HK-2 (cell line): ENCODE data around the gene AKNA.
A peak's percentile ranks its signal among the peaks of the same experiment; 100 is the strongest.

Experiments used
- DNase-seq: peaks from one replicate; pipeline ENCODE4 v3.0.0-alpha.2; 2018; ENCODE audit not compliant: unreplicated experiment

AKNA gene

DNA sequence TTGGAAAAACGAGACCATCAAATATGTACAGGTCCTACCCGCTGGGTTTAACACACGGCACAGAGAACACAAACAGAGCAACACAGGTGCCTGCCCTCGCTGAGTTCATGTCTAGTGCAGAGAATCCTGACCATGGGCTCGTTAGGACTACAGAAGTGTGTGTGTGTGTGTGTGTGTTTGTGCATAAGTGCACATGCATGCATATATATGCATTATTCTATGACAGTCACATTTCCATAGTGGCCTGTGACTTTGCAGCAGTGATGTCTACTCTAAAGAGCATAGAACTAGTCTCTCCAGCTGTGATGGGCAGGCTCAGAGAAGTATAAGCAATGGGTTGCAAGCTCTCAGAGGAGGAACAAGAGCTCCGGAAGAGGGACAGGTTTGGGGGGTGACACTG lies 30.4 kb downstream of the AKNA start:
- no peak for DNase-seq

DNA sequence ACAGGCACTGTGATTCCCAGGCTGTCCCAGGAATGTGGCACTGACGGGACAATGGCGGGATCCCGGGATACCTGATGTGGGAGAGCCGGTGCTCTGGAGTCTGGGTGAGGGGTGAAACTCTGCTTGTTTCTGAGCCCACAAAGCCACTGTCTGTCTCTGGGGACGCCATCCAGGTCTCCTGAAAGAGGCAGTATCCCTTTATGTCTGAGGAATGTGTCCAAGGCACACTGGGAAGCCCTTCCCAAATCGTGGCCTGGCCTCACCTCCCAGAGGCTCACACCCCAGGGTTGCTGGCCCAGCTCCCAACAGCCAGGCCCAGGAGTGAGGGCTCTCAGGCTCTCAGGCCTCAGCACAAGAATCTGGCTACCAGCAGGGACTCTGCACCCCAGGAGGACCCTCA lies 31.0 kb downstream of the AKNA start:
- DNase-seq, result no peak

DNA sequence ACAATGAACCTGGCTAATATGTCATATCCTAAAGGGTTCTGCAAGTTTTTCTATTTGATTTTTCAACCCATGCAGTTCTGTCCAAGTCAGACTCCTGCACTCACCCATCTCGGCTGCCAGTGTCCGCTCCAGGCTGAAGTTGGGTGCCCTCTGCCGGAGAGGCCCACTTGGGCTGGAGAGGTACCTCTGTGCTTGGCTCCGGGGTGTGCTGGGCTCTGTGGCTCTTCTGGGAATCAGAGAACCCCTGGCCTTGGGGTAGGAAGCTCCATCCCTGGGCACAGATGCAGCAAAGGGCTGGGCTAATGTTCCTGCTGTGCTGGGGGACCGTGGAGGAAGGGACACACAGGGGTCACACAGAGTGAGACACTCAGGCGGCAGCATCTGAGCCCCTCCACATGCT lies 32.0 kb downstream of the AKNA start:
- no peak for DNase-seq

DNA sequence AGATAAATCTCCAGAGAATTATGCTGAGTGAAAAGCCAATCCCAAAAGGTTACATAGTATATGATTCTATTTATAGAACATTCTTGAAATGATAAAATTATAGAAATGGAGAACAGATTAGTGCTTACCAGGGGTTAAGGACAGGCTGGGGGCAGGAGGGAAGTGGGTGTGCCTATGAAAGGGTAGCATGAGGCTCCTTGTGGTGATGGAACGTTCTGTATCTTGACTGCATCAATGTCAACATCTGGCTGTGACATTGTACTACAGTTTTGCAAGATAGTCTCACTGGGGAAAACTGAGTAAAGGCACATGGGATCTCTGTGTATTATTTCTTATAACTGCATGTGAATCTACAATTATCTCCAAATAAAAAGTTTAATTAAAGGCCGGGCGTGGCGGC lies 35.9 kb downstream of the AKNA start:
- DNase-seq, result no peak

DNA sequence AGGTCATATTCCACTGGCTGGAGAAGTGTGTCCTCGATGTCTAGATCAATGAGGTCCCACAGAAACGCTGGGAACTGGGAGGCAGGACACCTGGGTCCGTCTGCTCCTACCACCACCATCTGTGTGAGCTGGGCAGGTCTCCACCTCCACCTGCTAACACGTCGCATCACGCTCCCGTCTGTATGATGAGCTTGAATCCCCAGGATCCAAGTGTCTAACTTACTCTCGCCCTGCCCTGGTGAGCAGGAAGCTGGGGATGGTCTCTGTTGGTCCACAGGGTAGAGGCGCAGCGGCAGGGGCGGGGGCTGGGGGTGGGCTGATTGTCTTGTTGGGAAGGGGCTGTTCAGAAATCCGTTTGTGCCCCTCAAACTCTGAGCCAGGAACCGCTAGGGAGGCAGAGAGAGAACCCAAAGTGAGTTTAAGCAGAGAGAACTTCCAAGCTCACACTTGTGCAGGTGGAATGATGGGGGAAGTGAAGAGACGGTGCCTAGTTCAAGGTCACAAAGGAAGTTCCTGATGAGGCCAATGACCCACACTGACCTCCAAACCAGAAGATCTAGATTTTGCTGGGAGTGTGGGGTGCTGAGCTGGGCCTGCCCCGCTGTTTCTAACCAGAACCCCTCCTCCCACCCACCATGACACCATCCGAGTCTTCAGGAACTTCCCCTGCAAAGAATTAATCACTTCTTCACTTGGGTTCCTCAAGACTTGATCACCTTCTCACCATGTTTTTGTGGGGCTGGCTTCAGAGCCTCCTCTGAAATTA lies 37.0 kb downstream of the AKNA start:
- DNase-seq, result no peak

DNA sequence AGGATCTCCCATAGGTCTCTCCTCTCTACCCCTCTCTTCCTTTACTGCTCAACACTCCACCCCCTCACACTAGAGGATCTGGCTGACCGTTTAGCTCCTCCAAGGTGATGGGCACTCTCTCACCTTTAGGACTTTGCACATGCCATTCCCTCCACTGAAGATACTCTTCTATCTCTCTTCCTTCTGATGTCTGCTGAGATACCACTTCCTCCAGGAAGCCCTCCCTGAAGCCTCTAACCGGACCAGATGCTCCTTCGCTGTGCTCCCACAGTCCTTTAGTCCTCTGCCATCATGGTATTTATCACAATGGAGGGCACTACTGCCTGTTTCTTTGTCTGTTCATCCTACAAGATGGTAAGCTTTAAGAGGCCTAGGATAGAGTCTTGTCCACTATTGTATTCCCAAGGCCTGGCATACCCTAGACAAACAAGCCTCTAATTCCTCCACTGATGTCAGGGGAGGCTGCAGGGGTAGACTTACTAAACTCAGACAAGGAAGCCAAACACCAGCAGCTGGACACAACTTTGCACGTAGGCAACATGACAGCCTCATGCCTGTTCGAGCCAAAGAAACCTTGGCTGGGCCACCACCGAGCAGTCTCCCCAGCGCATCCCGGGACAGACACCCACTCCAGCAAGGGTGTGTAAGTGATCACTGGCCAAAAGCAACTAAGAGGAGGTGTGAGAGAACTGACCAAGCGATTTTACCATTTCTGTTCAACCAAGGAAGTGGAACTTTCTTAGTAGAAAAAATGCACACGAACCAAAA lies 37.9 kb downstream of the AKNA start:
- DNase-seq, result no peak

DNA sequence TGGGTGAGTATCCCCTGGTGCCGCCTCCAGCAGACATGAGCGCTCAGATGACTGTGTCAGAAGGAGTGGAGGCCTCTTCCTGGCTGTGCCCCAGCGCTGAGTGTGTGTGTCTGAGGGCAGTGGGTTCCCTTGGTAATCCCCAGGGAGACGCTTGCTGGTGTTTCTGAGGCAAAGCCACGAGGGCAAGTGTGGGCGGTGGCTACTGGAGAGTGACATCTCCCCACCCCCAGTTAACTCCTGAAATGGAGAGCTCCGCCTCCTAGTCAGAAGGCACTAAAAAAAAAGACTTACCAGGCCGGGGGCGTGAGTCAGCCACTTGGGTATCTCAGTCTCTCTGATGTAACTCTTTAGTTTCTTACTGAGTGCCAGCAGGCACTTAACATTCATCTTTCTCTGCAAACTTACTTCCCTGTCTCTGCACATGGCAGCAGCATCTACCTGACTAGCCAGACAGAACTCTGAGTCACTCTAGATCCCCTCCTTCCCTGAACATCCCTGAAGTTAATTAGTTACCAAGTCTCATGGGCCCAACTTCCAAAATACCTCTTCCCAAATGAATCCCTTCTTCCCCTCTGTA lies 38.8 kb downstream of the AKNA start:
- peak; percentile 98 for DNase-seq

DNA sequence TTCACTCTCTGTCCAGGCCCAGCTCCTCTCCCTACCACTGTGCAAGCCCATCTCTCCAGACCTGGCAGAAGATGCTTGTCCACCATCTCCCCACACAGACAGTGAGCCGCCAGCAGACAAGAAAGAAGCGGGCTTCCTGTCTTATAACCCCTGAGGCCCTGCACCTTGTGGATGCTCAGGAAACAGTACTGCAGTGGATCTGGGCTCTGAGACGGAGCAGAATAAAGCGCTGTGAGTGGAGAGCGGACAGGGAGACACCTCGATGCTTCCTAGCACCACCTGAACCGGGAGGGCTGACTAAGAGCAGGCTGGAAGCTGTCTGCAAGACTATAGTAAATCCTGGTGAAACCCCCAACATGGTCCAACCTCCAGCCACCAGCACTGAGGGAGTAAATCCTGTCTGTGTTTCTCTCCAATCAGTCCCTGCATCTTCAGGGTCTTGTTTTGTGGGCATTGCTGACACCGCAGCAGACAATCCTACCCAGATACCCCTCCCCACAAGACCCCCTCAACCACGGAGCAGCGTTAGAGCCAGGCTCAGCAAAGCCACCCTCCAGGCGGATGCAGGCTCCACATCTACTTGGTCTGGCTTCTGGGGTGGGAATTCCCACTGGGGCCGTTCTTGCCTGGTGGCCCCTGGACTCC lies 39.4 kb downstream of the AKNA start:
- DNase-seq, result no peak

DNA sequence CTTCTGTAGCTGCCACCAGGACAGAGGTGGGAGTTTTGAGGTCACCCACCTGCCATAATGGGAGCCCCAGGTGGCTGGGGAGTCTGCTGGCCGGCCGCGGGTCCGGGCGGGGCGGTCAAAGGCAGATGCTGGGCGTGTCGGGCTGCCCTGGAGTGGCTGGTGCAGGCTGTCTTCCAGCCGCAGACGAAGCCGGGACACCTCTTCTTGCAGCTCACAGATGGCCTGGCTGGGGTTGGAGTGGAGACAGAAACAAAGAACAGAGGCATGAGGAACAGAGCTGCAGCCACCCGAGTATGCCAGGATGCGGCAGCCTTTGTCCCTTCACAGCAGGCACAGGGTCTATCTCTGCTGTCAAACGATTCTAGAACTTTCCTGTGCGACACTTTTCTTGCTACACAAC lies 40.1 kb downstream of the AKNA start:
- DNase-seq, result no peak

DNA sequence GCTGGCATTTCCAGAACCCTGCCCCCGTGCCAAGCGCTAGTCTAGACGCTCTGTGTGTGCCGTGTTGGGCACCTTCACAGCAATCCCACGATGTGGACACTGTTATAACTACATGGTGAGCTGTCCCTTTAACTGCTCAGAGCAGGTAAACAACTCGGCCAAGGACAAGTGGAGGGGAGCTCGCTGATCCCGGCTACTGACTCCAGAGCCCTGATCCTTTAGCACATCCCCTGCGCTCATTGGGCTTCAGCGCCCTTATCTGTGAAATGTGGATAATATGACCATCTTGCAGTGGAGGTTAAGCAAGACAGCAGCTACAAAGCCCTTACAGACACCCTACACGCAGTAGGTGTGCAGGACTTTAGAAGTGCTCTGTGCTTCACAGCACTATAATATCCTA lies 41.6 kb downstream of the AKNA start:
- DNase-seq, result no peak

DNA sequence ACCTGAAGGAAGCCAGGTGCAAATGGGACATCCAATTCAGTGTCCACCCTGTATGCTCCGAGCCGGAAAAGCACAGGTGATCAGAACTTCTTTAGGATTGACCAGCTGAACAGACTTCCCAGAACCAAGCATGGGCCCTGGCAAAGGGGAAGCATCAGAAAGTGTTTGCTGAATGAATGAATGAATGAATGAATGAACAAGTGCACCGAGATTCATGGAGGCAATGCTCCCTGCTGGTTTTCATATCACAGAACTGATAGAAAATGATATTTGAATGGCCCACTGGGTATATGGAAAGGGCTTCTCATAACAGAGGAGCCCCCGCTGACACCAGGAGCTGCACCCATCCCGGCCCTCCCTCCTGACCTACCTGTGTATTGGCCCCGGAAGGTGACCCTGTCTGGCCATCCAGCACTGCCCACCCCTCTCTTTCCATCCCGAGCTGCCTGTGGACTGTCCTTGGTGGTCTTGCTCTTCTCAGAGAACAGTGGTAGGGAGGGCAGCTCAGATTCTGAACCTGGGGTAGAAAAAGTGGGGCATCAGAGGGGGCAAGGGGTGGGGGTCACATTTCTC lies 42.2 kb downstream of the AKNA start:
- no peak for DNase-seq

DNA sequence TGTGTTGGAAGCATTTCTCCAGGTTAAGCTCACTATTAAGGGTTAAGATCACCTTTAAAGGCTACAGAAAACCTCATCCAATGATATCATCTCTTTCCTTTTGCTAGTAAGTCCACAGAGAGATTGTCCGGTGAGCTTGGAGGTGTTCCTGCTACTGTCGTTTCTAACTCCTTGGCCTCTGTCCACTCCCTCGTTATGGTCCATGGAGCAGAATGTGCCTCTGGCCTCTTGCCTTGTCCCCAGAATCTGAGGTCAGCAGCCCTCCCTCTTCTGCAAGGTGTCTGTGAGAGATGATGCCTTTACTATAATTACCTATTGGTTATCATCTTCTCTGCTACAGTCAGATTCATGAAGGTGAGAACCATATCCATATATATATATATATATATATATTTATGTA lies 43.1 kb downstream of the AKNA start:
- no peak for DNase-seq

DNA sequence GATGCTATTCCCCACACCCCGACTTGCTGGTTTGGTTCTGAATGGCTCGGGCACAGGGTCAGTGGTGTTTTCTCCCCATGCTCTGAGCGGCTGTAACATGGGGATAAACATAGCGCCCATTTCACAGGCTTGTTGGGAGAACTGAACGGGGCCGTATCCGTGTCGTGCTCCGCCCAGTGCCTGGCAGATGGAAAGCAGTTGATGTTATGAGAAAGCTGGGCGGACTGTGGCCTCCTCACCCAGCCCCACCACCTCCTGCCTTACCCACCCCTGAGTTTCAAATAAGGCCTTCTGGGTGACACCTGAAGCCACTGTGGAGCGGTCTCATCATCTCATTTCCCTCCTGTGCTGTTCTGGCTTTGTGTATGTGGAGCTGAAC lies 43.6 kb downstream of the AKNA start:
- no peak for DNase-seq

DNA sequence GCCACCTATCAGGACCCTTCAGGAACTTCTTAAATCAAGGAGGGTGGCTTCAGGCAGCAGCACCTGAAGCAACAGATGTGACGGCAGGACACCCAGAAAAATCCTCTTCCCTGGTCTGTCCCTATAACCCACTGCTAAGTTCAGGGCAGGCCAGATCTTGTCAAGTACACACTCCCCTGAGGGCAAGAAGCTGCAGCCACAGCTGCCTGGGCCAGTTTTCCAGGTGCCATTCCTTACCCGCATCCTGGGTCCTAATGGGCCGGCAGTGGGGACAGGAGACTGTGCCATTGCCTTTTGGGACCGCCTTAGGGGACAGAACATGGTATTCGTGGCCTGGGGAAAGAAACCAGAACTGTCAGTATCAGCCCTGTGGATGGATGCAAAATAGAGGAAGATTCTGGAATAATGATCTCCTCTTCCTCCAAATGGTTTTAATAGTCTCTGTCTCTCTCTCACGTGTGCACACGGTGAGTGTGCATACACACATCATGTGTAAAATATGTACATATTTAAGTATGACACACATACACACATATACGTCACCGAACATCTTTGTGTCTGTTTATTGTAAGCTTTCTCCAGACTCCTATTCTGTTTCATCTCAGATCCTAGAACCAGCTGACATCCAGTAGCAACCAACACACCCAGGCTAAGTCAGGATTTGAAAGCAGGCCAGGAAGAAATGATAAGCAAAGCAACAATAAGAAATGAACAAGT lies 44.2 kb downstream of the AKNA start:
- no peak for DNase-seq

DNA sequence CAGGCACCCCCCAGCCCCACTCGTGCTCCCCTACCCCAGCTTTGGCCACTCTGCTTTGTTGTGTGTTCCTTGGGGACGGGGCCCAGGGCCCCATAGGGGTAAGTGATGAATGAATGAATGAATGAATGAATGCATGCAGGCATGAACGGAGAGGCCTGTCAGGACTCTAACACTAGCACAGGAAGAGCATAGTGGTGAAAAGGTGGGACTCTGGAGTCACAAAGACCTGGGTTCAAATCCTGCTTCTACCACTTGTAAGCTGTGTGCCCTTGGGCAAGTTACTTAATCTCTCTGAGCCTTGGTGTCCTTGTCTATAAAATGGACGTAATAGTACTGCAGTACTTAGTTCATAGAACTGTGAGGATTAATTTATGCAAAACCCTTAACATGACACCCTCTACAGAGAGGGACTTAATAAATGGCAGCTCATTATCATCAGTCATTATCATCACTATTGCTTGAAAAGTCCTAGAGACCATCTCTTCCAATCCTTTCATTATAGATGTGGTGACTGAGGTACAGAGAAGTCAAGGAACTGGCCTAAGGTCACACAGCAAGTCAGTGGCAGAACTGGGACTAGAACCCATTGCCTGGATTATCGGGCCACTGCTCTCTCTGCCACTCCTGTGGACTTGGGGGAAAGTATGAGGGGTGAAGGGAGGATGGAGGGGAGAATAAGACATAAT lies 44.9 kb downstream of the AKNA start:
- no peak for DNase-seq

DNA sequence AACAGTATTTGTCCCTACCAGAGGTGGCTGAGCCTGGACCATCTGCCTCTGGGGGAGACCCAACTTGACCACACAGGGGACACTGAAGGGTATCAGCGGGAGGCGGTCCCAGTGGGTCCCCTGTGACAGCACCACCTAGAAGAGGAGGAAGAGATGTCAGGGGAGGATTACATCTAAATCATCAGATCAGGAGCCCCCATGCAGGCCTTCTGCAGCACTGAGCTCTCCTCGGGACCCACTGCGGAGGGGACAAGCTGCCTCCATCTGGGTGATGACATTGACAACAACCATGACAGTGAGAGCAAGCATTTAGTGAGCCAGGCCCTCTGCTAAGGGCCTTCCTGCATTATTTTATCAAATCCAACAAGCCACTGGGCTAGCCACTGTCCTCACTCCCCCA lies 45.8 kb downstream of the AKNA start:
- no peak for DNase-seq

DNA sequence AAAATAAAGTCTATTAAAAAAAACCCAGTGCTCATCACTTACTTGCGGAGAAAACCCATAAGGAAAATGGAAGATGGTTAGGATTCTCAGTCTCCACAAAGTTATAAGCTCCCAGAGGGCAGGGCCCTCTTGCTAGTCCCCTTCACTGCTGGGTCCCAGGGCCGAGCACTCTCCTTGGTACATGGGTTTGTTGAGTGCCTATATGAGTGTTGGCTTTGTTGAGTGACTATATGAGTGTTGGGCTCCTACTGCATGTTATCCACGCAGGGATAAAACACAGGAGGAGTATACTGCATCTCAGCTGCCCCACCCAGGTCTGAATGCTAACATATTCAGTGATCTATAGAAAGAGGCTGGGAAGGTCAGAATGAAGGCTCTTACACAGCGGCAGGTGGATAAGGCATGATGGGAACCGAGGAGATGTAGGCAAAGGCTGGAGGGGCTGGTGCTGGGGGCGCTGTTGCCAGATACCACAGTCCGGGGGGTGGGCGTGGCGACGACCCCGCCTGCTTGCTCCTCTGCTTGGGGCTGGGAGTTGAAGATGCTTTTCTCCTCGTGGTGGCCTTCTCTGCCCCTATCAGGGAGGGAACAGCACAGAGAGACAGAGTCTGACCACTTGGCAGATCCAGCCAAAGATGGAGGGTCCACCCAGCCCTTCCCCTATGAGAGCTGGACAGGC lies 46.5 kb downstream of the AKNA start:
- DNase-seq, result no peak

DNA sequence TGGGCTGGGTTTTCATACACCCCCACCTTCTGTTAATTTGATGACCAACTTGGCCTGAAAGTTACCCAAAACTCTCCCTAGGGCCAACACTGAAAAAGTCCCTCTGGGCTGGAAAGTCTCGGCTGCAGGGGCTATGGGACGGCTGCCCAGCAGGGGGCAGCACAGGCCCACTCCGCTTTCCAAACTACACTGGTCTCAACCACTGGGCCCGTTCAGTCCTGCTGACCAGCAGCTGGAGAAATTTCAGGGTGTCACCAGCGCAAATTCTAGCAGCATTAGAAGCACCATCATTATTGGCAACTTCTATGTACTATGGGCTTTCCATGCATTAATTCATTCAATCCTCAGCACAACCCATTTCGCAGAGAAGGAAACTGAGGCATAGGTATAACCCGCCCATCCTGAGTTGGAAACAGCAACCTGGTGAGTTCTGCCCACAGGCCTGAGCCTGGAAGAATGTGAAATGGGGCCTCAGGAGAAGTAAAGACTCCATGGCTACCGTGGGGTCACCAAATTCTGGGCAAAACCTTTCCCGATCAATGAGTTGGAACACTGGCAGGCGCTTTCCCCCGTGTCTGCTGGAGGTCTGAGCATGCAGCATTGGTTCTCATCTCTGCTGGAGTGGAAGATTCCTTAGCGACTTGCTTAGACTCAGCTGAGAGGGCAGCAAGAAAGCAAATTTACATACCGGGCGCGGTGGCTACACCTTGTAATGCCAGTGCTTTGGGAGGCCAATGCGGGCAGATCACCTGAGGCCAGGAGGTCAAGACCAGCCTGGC lies 48.5 kb downstream of the AKNA start:
- DNase-seq, result peak; percentile 65

DNA sequence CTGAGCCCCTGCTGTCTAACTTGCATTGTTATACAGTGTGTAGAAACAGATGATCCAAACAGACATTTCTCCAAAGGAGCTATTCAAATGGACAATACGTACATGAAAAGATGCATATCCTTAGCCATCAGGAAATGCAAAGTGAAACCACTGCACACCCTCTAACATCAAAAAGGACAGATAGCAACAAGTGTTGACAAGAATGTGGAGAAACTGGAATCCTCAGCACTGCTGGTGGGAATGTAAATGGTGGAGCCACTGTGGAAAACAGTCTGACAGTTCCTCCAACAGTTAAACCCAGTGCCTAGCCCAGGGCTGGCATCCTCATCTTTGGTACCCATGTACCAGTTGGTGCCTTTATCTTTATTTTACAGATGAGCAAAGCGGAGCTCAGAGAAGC lies 49.6 kb downstream of the AKNA start:
- no peak for DNase-seq
